Measurements from ENCODE around the gene CHCHD6. TPM values are rescaled to one million over a fixed set of nuclear protein-coding genes. Genes with fewer than 3 reads are reported as not detected.

Gene CHCHD6
- total RNA-seq, 1 donor from 2014 or later, result 13.1 TPM

DNA sequence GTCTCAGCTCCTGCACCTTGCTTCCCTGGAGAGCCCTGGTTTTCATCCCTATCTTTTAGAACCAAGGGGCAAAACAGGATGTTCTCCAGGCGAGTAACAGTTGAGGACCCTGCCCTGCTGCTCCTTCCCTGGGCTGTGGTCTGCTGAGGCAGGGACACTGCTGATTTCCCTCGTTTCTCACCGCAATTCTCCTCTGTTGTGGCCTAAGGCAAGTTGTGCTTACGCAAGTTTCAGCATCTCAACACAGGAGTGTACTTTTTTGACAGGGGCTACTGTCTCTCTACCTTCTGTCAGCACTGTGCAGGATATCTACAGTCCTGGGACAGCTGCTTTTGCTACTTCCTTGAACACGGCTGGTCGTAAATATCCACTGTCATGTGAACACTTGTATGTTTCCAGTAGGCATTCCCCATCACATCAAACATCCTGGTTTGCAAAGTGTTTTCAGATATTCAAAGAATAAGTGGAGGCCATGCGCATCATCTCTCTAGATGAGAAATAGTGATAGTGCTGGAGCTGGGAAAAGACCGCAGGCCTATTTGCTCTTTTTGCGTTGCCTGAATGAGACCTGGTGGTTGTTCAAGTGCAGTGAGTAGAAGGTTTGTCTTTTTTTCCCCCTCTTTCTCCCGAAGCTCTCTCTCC, 168.8 kb downstream of the CHCHD6 start:
- Mint-ChIP-seq H3K9me3 (ENCODE audit: unreplicated experiment) (no peaks in the 10 kb centered on the region), H3K27me3 (ENCODE audit: unreplicated experiment) (no peaks in the 10 kb centered on the region), H3K4me1 (ENCODE audit: unreplicated experiment) (no peaks in the 10 kb centered on the region), H3K36me3 (ENCODE audit: unreplicated experiment) (peaks cover 2% of the 10 kb centered on the region), H3K4me3 (ENCODE audit: unreplicated experiment) (no peak overlapping the region), H3K27ac (ENCODE audit: unreplicated experiment) (no peak overlapping the region)
- no peak for DNase-seq (ENCODE audit: extremely low spot score, unreplicated experiment)
- TF ChIP-seq CTCF (IDR thresholded peaks at IDR 0.05), result no peak

GRCh38 chr3:126873416-126873815, 169.4 kb downstream of the CHCHD6 start:
- no peak for TF ChIP-seq CTCF (IDR thresholded peaks at IDR 0.05)
- no peaks in the 10 kb centered on the region for H3K4me1 Mint-ChIP-seq (ENCODE audit: unreplicated experiment)
- no peak overlapping the region for H3K4me3 Mint-ChIP-seq (ENCODE audit: unreplicated experiment)
- no peak for DNase-seq (ENCODE audit: extremely low spot score, unreplicated experiment)
- no peaks in the 10 kb centered on the region for H3K27me3 Mint-ChIP-seq (ENCODE audit: unreplicated experiment)
- H3K36me3 Mint-ChIP-seq (ENCODE audit: unreplicated experiment), result peaks cover 2% of the 10 kb centered on the region
- H3K9me3 Mint-ChIP-seq (ENCODE audit: unreplicated experiment), result no peaks in the 10 kb centered on the region
- H3K27ac Mint-ChIP-seq (ENCODE audit: unreplicated experiment), result no peak overlapping the region

DNA sequence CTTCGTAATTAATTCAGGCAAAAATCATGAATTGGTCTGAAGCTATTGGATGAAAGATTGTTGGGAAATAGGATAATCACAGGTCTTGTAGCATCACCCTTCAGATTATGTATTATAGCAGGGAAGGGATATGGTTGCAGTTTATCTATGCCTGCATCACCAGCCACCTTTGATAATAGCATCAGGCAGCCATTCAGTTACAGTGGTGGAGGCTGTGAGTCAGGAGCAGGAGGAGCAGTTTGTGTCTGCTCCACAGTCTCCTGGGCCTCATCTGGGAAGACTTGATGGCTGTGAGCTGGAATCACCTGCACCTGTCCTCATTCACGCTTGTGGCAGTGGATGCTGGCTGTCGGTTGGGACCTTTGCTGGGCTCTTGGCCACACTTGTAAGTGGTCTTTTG, 174.6 kb downstream of the CHCHD6 start:
- H3K4me1 Mint-ChIP-seq (ENCODE audit: unreplicated experiment), result peaks cover under 1% of the 10 kb centered on the region
- no peak for TF ChIP-seq CTCF (IDR thresholded peaks at IDR 0.05)
- no peak overlapping the region for H3K27ac Mint-ChIP-seq (ENCODE audit: unreplicated experiment)
- no peak overlapping the region for H3K4me3 Mint-ChIP-seq (ENCODE audit: unreplicated experiment)
- H3K9me3 Mint-ChIP-seq (ENCODE audit: unreplicated experiment), result no peaks in the 10 kb centered on the region
- H3K36me3 Mint-ChIP-seq (ENCODE audit: unreplicated experiment), result no peaks in the 10 kb centered on the region
- no peaks in the 10 kb centered on the region for H3K27me3 Mint-ChIP-seq (ENCODE audit: unreplicated experiment)
- DNase-seq (ENCODE audit: extremely low spot score, unreplicated experiment), result no peak

DNA sequence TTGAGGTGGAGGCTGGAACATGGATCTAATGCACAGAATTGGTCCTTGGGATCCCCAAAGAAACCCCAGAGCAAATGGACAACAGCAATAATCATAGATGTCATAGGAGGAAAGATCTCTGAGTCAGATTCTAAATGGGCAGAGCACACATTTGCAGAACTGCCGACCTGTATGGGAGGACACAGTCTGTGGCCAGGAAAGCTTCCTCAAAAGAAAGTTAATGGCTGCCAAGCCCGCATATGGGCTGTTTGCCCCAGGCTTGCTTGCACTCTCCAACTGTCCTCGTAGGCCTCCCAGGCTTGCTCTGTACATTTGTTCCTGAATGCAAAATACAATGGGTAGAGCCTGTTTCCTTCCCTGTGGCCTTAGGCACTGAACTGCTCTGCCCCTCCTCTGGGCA, 176.9 kb downstream of the CHCHD6 start:
- H3K4me3 Mint-ChIP-seq (ENCODE audit: unreplicated experiment), result no peak overlapping the region
- H3K4me1 Mint-ChIP-seq (ENCODE audit: unreplicated experiment), result peaks cover 3% of the 10 kb centered on the region
- H3K9me3 Mint-ChIP-seq (ENCODE audit: unreplicated experiment), result no peaks in the 10 kb centered on the region
- H3K27ac Mint-ChIP-seq (ENCODE audit: unreplicated experiment), result no peak overlapping the region
- no peaks in the 10 kb centered on the region for H3K36me3 Mint-ChIP-seq (ENCODE audit: unreplicated experiment)
- TF ChIP-seq CTCF (IDR thresholded peaks at IDR 0.05), result no peak
- DNase-seq (ENCODE audit: extremely low spot score, unreplicated experiment), result no peak
- H3K27me3 Mint-ChIP-seq (ENCODE audit: unreplicated experiment), result no peaks in the 10 kb centered on the region

- no peak for DNase-seq (ENCODE audit: extremely low spot score, unreplicated experiment)
- Mint-ChIP-seq H3K27me3 (ENCODE audit: unreplicated experiment) (no peaks in the 10 kb centered on the region), H3K36me3 (ENCODE audit: unreplicated experiment) (no peaks in the 10 kb centered on the region), H3K27ac (ENCODE audit: unreplicated experiment) (no peak overlapping the region), H3K4me3 (ENCODE audit: unreplicated experiment) (no peak overlapping the region), H3K4me1 (ENCODE audit: unreplicated experiment) (peaks cover 3% of the 10 kb centered on the region), H3K9me3 (ENCODE audit: unreplicated experiment) (no peaks in the 10 kb centered on the region)
- TF ChIP-seq CTCF (IDR thresholded peaks at IDR 0.05), result no peak
These were observed 177.8 kb downstream of the CHCHD6 start for GRCh38 chr3:126881861-126882260.
